Body of pancreas (tissue), 4 donors: ENCODE data around the gene RASL10A.

Source experiments
- POLR2A ChIP-seq, 3 donors: fragments of 450-650 bp; IDR thresholded peaks; one replicate each; pipeline ENCODE4 v1.6.1; 2016; ENCODE audit warnings: antibody characterized with exemption in 3 of 3, mild to moderate bottlenecking in 2 of 3
- TF ChIP-seq, protein P1 (sequence below), 7 experiments: fragments of 450-650 bp in 4 of 7; fragments of 200-600 bp in 3 of 7; sonication (generic) in 3 of 7; IDR thresholded peaks; one replicate each; pipeline ENCODE4 v1.5.1; 2016 to 2019; ENCODE audit warnings: antibody characterized with exemption in 7 of 7

DNA sequence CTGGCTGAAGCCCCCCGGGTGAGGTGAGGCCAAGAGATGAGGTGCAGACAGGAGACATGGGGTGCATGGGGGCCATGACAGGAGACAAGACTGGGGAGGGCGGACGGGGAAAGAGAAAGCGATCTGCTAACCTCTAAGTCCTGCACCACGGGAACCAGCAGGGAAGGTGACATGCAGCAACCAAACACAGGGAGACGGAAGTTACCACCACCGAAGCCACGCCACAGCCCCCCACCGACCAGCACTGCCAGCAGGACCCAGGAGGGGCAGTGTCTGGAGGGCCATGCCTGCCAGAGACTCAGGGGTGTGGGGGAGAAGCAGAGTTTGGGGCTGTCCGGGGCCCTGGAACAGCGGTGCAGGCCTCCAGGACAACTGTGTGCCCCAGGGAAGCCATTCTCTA lies 14.1 kb upstream of the RASL10A start:
- no peak for TF ChIP-seq POLR2A (IDR thresholded peaks at IDR 0.05)
- TF ChIP-seq, protein P1, sequence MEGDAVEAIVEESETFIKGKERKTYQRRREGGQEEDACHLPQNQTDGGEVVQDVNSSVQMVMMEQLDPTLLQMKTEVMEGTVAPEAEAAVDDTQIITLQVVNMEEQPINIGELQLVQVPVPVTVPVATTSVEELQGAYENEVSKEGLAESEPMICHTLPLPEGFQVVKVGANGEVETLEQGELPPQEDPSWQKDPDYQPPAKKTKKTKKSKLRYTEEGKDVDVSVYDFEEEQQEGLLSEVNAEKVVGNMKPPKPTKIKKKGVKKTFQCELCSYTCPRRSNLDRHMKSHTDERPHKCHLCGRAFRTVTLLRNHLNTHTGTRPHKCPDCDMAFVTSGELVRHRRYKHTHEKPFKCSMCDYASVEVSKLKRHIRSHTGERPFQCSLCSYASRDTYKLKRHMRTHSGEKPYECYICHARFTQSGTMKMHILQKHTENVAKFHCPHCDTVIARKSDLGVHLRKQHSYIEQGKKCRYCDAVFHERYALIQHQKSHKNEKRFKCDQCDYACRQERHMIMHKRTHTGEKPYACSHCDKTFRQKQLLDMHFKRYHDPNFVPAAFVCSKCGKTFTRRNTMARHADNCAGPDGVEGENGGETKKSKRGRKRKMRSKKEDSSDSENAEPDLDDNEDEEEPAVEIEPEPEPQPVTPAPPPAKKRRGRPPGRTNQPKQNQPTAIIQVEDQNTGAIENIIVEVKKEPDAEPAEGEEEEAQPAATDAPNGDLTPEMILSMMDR (IDR thresholded peaks at IDR 0.05) = no peak
